DOHH2 (cell line): ENCODE measurements around the gene ENTPD7.

Experiments
- H3F3A ChIP-seq: fragments of 200-600 bp; sonication (generic), shearing (Covaris generic); 2 replicates; pipeline ENCODE4 v1.6.0; 2016; ENCODE audit warnings: antibody characterized with exemption, mild to moderate bottlenecking; ENCODE audit not compliant: control insufficient read depth, insufficient read depth
- H3K27ac ChIP-seq: fragments of 200-600 bp; sonication (generic); 2 replicates; pipeline ENCODE4 v1.5.1; 2014; ENCODE audit warnings: low read depth, mild to moderate bottlenecking, low read length, moderate library complexity
- H3K27me3 ChIP-seq: fragments of 200-600 bp; sonication (generic); 2 replicates; pipeline ENCODE4 v1.6.1; 2014; ENCODE audit warnings: mild to moderate bottlenecking, low read length, mixed read lengths; ENCODE audit not compliant: control insufficient read depth
- H3K36me3 ChIP-seq: fragments of 200-600 bp; sonication (generic); 2 replicates; pipeline ENCODE4 v1.6.1; 2014; ENCODE audit warnings: mild to moderate bottlenecking, low read length, moderate library complexity, mixed read lengths; ENCODE audit not compliant: control insufficient read depth
- H3K4me1 ChIP-seq: fragments of 200-600 bp; sonication (generic); 2 replicates; pipeline ENCODE4 v1.6.1; 2014; ENCODE audit warnings: mild to moderate bottlenecking, low read length, mixed read lengths; ENCODE audit not compliant: control insufficient read depth
- H3K4me2 ChIP-seq: fragments of 200-600 bp; sonication (generic); 2 replicates; pipeline ENCODE4 v1.6.0; 2014; ENCODE audit warnings: mild to moderate bottlenecking, low read length, moderate library complexity
- H3K4me3 ChIP-seq: fragments of 200-600 bp; sonication (generic); 2 replicates; pipeline ENCODE4 v1.5.1; 2014; ENCODE audit warnings: mild to moderate bottlenecking, low read length, mixed read lengths
- H3K79me2 ChIP-seq: fragments of 200-600 bp; sonication (generic); 2 replicates; pipeline ENCODE4 v1.6.1; 2014; ENCODE audit warnings: mild to moderate bottlenecking, low read length, mixed read lengths; ENCODE audit not compliant: control insufficient read depth
- H3K9me2 ChIP-seq: fragments of 200-600 bp; sonication (generic); replicated peaks from 2 replicates; pipeline ENCODE4 v1.6.1; 2014; ENCODE audit warnings: mild to moderate bottlenecking, low read length, mixed read lengths; ENCODE audit not compliant: control insufficient read depth
- H3K9me3 ChIP-seq: fragments of 200-600 bp; sonication (generic); 2 replicates; pipeline ENCODE4 v1.6.1; 2014; ENCODE audit warnings: antibody characterized with exemption, low read length, mixed read lengths; ENCODE audit not compliant: control insufficient read depth, insufficient read depth
- H4K20me1 ChIP-seq: fragments of 200-600 bp; sonication (generic); 2 replicates; pipeline ENCODE4 v1.6.0; 2014; ENCODE audit warnings: low read depth, mild to moderate bottlenecking, antibody characterized with exemption, low read length, moderate library complexity; ENCODE audit not compliant: control insufficient read depth, insufficient read depth
- EZH2phosphoT487 ChIP-seq: fragments of 200-600 bp; sonication (generic); IDR thresholded peaks from 2 replicates; pipeline ENCODE4 v1.6.1; 2017; ENCODE audit warnings: borderline replicate concordance, mild to moderate bottlenecking, antibody characterized with exemption, low read length, moderate library complexity, mixed read lengths
- TF ChIP-seq, protein P1 (sequence below): fragments of 200-600 bp; sonication (generic); IDR thresholded peaks from one replicate; pipeline ENCODE4 v1.5.1; 2014; ENCODE audit warnings: antibody characterized with exemption, mild to moderate bottlenecking, low read depth, low read length; ENCODE audit not compliant: poor library complexity, severe bottlenecking

The ENTPD7 gene

DNA sequence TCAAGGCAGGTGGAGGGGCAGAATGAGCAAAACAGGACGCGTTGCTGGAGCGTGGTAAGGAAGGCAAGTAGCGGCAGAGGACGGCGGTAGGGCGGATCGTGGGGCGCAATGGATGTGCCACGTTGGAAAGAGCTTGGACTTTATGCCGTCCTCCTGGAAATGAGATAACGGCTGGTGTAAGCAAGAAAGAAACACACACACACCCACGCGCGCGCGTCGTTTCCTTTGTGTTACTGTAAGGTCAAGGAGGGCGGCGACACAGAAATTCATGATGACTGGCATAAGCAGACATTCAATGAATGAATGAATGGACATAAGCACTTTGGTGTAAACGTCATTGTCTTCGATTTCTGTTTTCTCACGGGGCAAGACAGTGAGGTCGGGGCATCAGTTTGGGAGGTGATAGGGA is 683 bp upstream of the ENTPD7 start:
- Histone ChIP-seq H3F3A (no peaks in the 10 kb centered on the region), H3K36me3 (no peaks in the 10 kb centered on the region), H3K27me3 (peaks cover 35% of the 10 kb centered on the region), H3K9me3 (no peaks in the 10 kb centered on the region), H3K9me2 (no peaks in the 10 kb centered on the region), H3K4me3 (peak overlapping the region; percentile 86), H3K4me2 (peak overlapping the region; percentile 77), H3K79me2 (no peaks in the 10 kb centered on the region), H3K27ac (no peak overlapping the region), H4K20me1 (no peaks in the 10 kb centered on the region), H3K4me1 (peaks cover 12% of the 10 kb centered on the region)
- TF ChIP-seq, protein P1, sequence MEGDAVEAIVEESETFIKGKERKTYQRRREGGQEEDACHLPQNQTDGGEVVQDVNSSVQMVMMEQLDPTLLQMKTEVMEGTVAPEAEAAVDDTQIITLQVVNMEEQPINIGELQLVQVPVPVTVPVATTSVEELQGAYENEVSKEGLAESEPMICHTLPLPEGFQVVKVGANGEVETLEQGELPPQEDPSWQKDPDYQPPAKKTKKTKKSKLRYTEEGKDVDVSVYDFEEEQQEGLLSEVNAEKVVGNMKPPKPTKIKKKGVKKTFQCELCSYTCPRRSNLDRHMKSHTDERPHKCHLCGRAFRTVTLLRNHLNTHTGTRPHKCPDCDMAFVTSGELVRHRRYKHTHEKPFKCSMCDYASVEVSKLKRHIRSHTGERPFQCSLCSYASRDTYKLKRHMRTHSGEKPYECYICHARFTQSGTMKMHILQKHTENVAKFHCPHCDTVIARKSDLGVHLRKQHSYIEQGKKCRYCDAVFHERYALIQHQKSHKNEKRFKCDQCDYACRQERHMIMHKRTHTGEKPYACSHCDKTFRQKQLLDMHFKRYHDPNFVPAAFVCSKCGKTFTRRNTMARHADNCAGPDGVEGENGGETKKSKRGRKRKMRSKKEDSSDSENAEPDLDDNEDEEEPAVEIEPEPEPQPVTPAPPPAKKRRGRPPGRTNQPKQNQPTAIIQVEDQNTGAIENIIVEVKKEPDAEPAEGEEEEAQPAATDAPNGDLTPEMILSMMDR, result no peak
- TF ChIP-seq EZH2phosphoT487, result no peak

DNA sequence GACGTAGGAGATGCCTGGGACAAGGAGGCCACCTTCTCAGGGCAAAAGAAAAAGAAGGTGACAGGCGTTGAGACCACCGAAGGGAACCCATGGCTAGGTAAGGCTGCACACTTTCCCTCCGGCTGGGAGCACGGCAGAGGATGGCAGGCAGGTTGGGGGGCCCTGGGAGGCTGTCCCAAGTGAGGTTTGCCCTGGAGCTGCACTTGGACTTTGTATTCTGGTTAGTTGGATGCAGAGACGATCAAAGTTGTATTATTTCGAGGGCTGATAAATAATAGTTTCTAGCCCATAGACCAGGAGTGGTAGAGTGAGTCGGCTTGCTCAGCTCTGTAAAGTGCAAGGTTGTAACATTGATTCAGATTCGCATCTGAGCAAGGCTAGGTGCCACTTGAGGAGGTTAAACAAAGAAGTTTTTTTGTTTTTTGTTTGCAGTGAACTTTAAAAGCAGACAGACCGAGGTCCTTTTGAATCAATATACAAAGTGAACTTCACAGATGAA is 608 bp downstream of the ENTPD7 start:
- H3K4me1 ChIP-seq, result peaks cover 12% of the 10 kb centered on the region
- H3F3A ChIP-seq, result no peaks in the 10 kb centered on the region
- TF ChIP-seq, protein P1, result no peak
- TF ChIP-seq EZH2phosphoT487, result no peak
- no peak overlapping the region for H3K27ac ChIP-seq
- H3K79me2 ChIP-seq, result no peaks in the 10 kb centered on the region
- no peaks in the 10 kb centered on the region for H3K9me3 ChIP-seq
- peak overlapping the region; percentile 77 for H3K4me2 ChIP-seq
- no peaks in the 10 kb centered on the region for H3K9me2 ChIP-seq
- H3K36me3 ChIP-seq, result no peaks in the 10 kb centered on the region
- H3K27me3 ChIP-seq, result peaks cover 32% of the 10 kb centered on the region
- no peaks in the 10 kb centered on the region for H4K20me1 ChIP-seq
- H3K4me3 ChIP-seq, result peak overlapping the region; percentile 86

DNA sequence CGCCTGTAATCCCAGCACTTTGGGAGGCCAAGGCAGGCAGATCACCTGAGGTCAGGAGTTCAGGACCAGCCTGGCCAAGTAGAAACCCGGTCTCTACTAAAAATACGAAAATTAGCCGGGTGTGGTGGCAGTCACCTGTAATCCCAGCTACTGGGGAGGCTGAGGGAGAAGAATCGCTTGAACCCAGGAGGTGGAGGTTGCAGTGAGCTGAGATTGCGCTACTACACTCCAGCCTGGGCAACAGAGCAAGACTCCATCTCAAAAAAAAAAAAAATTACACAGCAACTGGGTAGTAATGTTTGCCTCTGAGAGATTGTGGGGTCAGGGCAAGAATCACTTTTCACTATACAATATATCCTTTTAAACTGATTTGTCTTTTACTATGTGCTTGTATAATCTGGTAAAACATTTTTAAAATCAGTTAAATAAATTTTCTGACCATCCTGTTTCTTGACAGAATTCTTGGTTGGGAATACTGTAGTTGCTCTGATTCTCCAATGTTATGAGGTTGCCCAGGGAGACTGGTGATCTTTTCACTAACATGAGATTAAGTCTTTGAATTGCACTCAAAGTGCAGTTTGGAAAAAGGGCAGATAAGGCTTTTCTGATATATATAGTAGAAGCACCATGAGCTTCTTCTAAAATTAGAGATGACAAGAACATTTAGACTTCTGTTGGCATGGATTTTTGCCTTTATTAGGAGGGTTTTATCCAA is 1.5 kb downstream of the ENTPD7 start:
- no peak for TF ChIP-seq EZH2phosphoT487
- TF ChIP-seq, protein P1, result no peak
- Histone ChIP-seq H4K20me1 (no peaks in the 10 kb centered on the region), H3F3A (no peaks in the 10 kb centered on the region), H3K36me3 (no peaks in the 10 kb centered on the region), H3K4me1 (peaks cover 12% of the 10 kb centered on the region), H3K27me3 (peaks cover 28% of the 10 kb centered on the region), H3K79me2 (no peaks in the 10 kb centered on the region), H3K4me2 (no peak overlapping the region), H3K4me3 (no peak overlapping the region), H3K27ac (no peak overlapping the region), H3K9me2 (no peaks in the 10 kb centered on the region), H3K9me3 (no peaks in the 10 kb centered on the region)
